ENCODE results near the gene ADGRG6. TPM values are rescaled to one million over a fixed set of nuclear protein-coding genes. Genes with fewer than 3 reads are reported as not detected.

The ADGRG6 gene
- total and polyA plus RNA-seq, 2 of the 8 experiments (the other 6 are each of a cell fraction or from before 2014, with no cell fraction given), result 1.1 to 6.2 TPM

DNA sequence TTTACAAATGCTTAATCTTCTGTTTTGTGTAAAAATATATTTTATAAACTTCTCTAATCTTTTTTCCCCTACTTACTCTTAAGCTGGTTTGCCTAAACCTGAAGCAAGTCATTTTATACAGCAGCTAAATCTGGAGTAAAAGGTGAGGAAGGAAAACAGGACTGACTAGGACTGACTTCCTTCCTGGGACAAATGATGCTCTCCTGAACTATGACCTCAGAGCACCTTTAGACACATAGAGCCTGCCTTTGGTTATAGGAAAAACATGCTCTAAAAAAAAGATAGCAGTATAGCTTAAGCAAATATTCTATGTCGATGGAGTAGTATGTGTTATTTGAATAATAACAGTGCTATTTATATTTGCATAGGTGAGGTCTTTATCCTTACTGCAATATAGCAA is 21.5 kb upstream of the ADGRG6 start (continued):
- TF ChIP-seq, protein P1, sequence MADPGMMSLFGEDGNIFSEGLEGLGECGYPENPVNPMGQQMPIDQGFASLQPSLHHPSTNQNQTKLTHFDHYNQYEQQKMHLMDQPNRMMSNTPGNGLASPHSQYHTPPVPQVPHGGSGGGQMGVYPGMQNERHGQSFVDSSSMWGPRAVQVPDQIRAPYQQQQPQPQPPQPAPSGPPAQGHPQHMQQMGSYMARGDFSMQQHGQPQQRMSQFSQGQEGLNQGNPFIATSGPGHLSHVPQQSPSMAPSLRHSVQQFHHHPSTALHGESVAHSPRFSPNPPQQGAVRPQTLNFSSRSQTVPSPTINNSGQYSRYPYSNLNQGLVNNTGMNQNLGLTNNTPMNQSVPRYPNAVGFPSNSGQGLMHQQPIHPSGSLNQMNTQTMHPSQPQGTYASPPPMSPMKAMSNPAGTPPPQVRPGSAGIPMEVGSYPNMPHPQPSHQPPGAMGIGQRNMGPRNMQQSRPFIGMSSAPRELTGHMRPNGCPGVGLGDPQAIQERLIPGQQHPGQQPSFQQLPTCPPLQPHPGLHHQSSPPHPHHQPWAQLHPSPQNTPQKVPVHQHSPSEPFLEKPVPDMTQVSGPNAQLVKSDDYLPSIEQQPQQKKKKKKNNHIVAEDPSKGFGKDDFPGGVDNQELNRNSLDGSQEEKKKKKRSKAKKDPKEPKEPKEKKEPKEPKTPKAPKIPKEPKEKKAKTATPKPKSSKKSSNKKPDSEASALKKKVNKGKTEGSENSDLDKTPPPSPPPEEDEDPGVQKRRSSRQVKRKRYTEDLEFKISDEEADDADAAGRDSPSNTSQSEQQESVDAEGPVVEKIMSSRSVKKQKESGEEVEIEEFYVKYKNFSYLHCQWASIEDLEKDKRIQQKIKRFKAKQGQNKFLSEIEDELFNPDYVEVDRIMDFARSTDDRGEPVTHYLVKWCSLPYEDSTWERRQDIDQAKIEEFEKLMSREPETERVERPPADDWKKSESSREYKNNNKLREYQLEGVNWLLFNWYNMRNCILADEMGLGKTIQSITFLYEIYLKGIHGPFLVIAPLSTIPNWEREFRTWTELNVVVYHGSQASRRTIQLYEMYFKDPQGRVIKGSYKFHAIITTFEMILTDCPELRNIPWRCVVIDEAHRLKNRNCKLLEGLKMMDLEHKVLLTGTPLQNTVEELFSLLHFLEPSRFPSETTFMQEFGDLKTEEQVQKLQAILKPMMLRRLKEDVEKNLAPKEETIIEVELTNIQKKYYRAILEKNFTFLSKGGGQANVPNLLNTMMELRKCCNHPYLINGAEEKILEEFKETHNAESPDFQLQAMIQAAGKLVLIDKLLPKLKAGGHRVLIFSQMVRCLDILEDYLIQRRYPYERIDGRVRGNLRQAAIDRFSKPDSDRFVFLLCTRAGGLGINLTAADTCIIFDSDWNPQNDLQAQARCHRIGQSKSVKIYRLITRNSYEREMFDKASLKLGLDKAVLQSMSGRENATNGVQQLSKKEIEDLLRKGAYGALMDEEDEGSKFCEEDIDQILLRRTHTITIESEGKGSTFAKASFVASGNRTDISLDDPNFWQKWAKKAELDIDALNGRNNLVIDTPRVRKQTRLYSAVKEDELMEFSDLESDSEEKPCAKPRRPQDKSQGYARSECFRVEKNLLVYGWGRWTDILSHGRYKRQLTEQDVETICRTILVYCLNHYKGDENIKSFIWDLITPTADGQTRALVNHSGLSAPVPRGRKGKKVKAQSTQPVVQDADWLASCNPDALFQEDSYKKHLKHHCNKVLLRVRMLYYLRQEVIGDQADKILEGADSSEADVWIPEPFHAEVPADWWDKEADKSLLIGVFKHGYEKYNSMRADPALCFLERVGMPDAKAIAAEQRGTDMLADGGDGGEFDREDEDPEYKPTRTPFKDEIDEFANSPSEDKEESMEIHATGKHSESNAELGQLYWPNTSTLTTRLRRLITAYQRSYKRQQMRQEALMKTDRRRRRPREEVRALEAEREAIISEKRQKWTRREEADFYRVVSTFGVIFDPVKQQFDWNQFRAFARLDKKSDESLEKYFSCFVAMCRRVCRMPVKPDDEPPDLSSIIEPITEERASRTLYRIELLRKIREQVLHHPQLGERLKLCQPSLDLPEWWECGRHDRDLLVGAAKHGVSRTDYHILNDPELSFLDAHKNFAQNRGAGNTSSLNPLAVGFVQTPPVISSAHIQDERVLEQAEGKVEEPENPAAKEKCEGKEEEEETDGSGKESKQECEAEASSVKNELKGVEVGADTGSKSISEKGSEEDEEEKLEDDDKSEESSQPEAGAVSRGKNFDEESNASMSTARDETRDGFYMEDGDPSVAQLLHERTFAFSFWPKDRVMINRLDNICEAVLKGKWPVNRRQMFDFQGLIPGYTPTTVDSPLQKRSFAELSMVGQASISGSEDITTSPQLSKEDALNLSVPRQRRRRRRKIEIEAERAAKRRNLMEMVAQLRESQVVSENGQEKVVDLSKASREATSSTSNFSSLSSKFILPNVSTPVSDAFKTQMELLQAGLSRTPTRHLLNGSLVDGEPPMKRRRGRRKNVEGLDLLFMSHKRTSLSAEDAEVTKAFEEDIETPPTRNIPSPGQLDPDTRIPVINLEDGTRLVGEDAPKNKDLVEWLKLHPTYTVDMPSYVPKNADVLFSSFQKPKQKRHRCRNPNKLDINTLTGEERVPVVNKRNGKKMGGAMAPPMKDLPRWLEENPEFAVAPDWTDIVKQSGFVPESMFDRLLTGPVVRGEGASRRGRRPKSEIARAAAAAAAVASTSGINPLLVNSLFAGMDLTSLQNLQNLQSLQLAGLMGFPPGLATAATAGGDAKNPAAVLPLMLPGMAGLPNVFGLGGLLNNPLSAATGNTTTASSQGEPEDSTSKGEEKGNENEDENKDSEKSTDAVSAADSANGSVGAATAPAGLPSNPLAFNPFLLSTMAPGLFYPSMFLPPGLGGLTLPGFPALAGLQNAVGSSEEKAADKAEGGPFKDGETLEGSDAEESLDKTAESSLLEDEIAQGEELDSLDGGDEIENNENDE (IDR thresholded peaks at IDR 0.05; ENCODE audit: insufficient replicate concordance, low read length), result no peak
- TF ChIP-seq TAF7 (optimal IDR thresholded peaks at IDR 0.05; ENCODE audit: borderline replicate concordance, low read depth, low read length), result no peak
- TF ChIP-seq, protein P2, sequence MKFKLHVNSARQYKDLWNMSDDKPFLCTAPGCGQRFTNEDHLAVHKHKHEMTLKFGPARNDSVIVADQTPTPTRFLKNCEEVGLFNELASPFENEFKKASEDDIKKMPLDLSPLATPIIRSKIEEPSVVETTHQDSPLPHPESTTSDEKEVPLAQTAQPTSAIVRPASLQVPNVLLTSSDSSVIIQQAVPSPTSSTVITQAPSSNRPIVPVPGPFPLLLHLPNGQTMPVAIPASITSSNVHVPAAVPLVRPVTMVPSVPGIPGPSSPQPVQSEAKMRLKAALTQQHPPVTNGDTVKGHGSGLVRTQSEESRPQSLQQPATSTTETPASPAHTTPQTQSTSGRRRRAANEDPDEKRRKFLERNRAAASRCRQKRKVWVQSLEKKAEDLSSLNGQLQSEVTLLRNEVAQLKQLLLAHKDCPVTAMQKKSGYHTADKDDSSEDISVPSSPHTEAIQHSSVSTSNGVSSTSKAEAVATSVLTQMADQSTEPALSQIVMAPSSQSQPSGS (IDR thresholded peaks at IDR 0.05; ENCODE audit: low read length), result no peak
- TF ChIP-seq ZNF274 (IDR thresholded peaks at IDR 0.05; ENCODE audit: borderline replicate concordance, extremely low read depth, low read length), result no peak
- TF ChIP-seq HDAC2 (IDR thresholded peaks at IDR 0.05; ENCODE audit: borderline replicate concordance in 1 of 2, low read depth in 2 of 2, low read length in 2 of 2), result no peak

Measured in H1 (cell line).